Middle frontal gyrus (tissue), 1 donor: ENCODE results near the gene RPS16.

Experiments
- DNase-seq: peaks from one replicate; pipeline ENCODE4 v3.0.0-alpha.2; 2015; ENCODE audit warnings: low spot score; ENCODE audit errors: extremely low spot score

The RPS16 gene

GRCh38 chr19:39389631-39390414 is 45.9 kb downstream of the RPS16 start:
- DNase-seq: no peak

DNA sequence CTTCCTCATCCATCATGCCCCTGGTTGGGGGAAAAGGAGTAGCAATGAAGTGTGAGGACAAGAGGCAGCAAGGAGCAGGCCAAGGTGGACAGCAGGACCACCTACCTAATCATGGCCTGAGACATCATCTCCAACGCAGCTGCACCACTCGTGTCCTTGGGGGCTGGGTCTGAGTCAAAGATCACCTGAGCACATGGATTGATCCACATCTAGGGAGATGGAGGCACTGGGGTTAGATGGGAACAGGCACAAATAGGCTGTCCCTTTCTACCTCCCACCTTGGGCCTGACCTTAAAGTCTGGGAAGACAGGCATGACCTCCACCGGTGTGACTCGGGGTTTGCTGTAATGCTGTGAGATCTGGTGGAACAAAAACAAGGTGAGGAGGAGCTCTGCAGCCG is 47.1 kb downstream of the RPS16 start:
- DNase-seq: no peak

GRCh38 chr19:39386557-39386956 is 49.2 kb downstream of the RPS16 start:
- DNase-seq: no peak

DNA sequence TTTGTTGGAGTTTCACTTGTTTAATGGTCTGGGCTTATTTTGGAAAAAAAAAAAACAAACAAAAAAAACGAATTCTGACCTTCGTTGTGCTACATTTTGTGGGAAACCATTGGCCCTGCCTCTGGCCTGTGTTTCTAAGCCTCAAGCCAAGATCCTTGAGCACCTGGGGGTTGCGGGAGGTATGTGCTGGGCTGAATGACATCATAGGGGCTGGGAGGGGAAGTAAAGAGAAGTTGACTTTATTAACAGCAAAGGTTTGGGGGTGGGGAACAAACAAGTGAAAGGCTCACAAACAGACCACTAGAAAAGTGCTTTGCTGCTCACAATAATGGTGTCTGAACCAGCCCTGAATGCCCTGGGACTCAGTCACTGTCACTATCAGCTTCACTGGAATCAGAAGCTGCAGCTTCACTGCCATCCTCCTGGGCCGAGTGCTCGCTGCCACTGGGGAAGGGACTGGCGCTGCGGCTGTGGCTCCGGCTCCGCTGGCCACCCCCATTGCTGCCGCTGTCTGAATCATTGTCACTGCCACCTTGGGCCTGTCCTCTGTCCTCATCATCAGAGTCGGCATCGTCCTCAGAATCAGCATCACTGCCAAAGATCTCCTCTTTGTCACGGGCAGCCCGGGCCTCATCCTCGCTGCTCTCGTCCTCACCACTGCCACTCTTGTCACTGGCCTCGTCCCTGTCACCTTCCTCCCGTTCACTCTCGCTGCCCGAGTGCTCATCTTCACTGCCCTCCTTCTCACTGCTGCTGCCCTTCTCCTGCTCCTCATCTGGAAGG is 49.9 kb downstream of the RPS16 start:
- DNase-seq: no peak

DNA sequence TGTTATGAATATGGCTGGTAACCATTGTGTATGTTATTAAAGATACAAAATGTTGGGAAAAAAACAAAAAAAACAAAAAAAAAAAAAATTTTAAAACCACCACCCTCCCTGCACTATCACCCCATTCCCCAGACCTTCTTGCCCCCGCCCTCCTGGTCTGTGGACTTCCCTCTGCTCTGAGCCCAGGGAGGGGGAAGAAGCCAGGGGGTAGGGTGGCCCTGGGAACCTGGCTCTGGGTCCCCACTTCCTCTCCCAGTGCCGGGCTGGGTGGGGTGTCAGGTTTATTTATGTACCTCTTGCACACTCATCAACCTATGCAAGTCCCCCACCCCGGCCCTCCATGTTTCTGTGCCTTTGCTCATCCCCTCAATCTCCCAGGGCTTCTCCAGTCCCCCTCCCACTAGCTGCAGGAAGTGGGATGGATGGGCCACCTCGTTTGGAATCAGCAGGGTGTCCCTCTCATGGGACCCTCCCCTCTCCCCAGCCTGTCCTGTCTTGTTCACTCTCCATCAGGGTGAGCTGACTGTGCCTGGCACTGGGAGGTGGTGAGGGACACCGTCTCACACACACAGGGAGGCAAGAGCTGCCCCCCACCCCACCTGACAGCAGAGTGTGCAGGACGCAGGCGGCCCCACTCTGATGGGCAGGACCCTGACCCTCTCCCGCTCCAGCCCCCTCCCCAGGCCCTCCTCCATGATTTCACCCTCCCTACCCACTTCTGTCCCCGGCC is 50.7 kb downstream of the RPS16 start:
- no peak for DNase-seq
